ENCODE data around the gene NFATC2IP.

NFATC2IP gene

GRCh38 chr16:29011851-29012250 lies 61.1 kb downstream of the NFATC2IP start:
- Mint-ChIP-seq H3K36me3 (ENCODE audit: low read depth) (no peaks in the 10 kb centered on the region), H3K27ac (no peak overlapping the region), H3K27me3 (ENCODE audit: low read depth, poor library complexity) (peaks cover 20% of the 10 kb centered on the region), H3K4me3 (no peak overlapping the region), H3K4me1 (no peaks in the 10 kb centered on the region), H3K9me3 (no peaks in the 10 kb centered on the region)
- no peak for TF ChIP-seq CTCF (IDR thresholded peaks at IDR 0.05)
- no peak for DNase-seq

GRCh38 chr16:29012913-29013553 lies 62.3 kb downstream of the NFATC2IP start:
- no peak overlapping the region for H3K4me3 Mint-ChIP-seq
- H3K9me3 Mint-ChIP-seq, result no peaks in the 10 kb centered on the region
- H3K27me3 Mint-ChIP-seq (ENCODE audit: low read depth, poor library complexity), result peaks cover 20% of the 10 kb centered on the region
- no peak for TF ChIP-seq CTCF (IDR thresholded peaks at IDR 0.05)
- no peaks in the 10 kb centered on the region for H3K36me3 Mint-ChIP-seq (ENCODE audit: low read depth)
- no peaks in the 10 kb centered on the region for H3K4me1 Mint-ChIP-seq
- DNase-seq, result no peak
- H3K27ac Mint-ChIP-seq, result no peak overlapping the region

GRCh38 chr16:29014561-29015069 lies 63.9 kb downstream of the NFATC2IP start:
- no peaks in the 10 kb centered on the region for H3K9me3 Mint-ChIP-seq
- no peaks in the 10 kb centered on the region for H3K4me1 Mint-ChIP-seq
- TF ChIP-seq CTCF (IDR thresholded peaks at IDR 0.05), result no peak
- H3K4me3 Mint-ChIP-seq, result no peak overlapping the region
- H3K27ac Mint-ChIP-seq, result no peak overlapping the region
- no peaks in the 10 kb centered on the region for H3K36me3 Mint-ChIP-seq (ENCODE audit: low read depth)
- DNase-seq, result no peak
- H3K27me3 Mint-ChIP-seq (ENCODE audit: low read depth, poor library complexity), result peaks cover 17% of the 10 kb centered on the region

All from nephron progenitor cell (in vitro differentiated cells).